K562 (cell line): Measurements from ENCODE around the gene FRMD4A. TPM values are rescaled to one million over a fixed set of nuclear protein-coding genes. Genes with fewer than 3 reads are reported as not detected.

Experiments used
- ATAC-seq: fragments of 200-7000 bp; cut with Tn5 transposase; 3 replicates; pipeline ENCODE4 v1.9.1; 2020; ENCODE audit warnings: moderate library complexity
- BruUV-seq: library from RNA; stranded (reverse); fragments of 400-500 nt; replicated peaks from 2 replicates; lab custom pipeline; 2021; lab: Mats Ljungman, UMichigan
- CTCF ChIA-PET: fragments of 300-600 bp; formaldehyde crosslinking; extraction: SDS; loops from one replicate; lab custom pipeline; 2021; ENCODE audit warnings: low intra/inter-chr PET ratio; lab: Yijun Ruan, JAX
- POLR2A ChIA-PET: fragments of 300-600, 350-650 bp; sonication (Branson Sonifier 250); formaldehyde crosslinking; extraction: SDS; loops from one replicate; lab custom pipeline; 2021; ENCODE audit warnings: antibody characterized with exemption, inconsistent platforms; lab: Yijun Ruan, JAX
- DNase-seq, 4 experiments: peaks; one replicate each; pipeline versions ENCODE4 v3.0.0 to v3.0.0-alpha.2; 2011 to 2018; ENCODE audit warnings: low spot score in 3 of 4, mixed read lengths in 3 of 4; ENCODE audit errors: extremely low read depth in 1 of 4
- FAIRE-seq: peaks from 2 replicates; lab custom pipeline; 2011; peaks lifted over from hg19 to GRCh38; lab: Jason Lieb, UNC
- H2AFZ ChIP-seq: 2 replicates; pipeline ENCODE4 v1.6.0; 2011; ENCODE audit warnings: low read depth, low read length, control low read depth, inconsistent platforms
- H3K27ac ChIP-seq: fragments of 200-600 bp; 3 replicates; pipeline ENCODE4 v1.8.0; 2011; ENCODE audit warnings: low read depth, mild to moderate bottlenecking, control low read depth, inconsistent platforms, low read length, moderate library complexity, mixed read lengths; ENCODE audit errors: extremely low read depth
- H3K27me3 ChIP-seq, 2 experiments: fragments of 300-600 bp in 1 of 2; 2 replicates in 1 of 2; 3 replicates in 1 of 2; pipeline versions ENCODE4 v1.6.0 to v1.8.0; 2011; ENCODE audit warnings: inconsistent platforms in 2 of 2, low read length in 2 of 2, mild to moderate bottlenecking in 1 of 2, mixed read lengths in 1 of 2, moderate library complexity in 1 of 2; ENCODE audit not compliant: control insufficient read depth in 2 of 2, insufficient read depth in 2 of 2
- H3K36me3 ChIP-seq: fragments of 300-600 bp; 3 replicates; pipeline ENCODE4 v1.8.0; 2011; ENCODE audit warnings: mild to moderate bottlenecking, low read length, inconsistent platforms; ENCODE audit not compliant: control insufficient read depth, insufficient read depth
- H3K4me1 ChIP-seq, 2 experiments: fragments of 200-600 bp in 1 of 2; replicated peaks in 1 of 2; 2 replicates in 1 of 2; 3 replicates in 1 of 2; pipeline versions ENCODE4 v1.5.1 to v1.8.0; 2011; ENCODE audit warnings: inconsistent platforms in 2 of 2, low read length in 2 of 2, mild to moderate bottlenecking in 1 of 2, mixed read lengths in 1 of 2, moderate library complexity in 1 of 2; ENCODE audit not compliant: control insufficient read depth in 2 of 2, insufficient read depth in 2 of 2
- H3K4me2 ChIP-seq: 2 replicates; pipeline ENCODE4 v1.6.1; 2011; ENCODE audit warnings: low read length, control low read depth, inconsistent platforms, mixed read lengths; ENCODE audit not compliant: insufficient read depth
- H3K4me3 ChIP-seq: fragments of 200-600 bp; sonication (generic), shearing (Covaris generic); 2 replicates; pipeline ENCODE4 v1.5.1; 2016; ENCODE audit warnings: control low read depth, inconsistent platforms
- H3K79me2 ChIP-seq: fragments of 200-600 bp; 3 replicates; pipeline ENCODE4 v1.8.0; 2011; ENCODE audit warnings: low read length, inconsistent platforms; ENCODE audit not compliant: control insufficient read depth, insufficient read depth
- H3K9ac ChIP-seq, 2 experiments: 2 replicates each; pipeline versions ENCODE4 v1.6.0 to v1.6.1; 2011; ENCODE audit warnings: low read depth in 2 of 2, low read length in 2 of 2, control low read depth in 1 of 2, inconsistent platforms in 1 of 2, mild to moderate bottlenecking in 1 of 2, mixed read lengths in 1 of 2; ENCODE audit not compliant: insufficient read depth in 1 of 2
- H3K9me1 ChIP-seq: one replicate; pipeline ENCODE4 v1.6.0; 2011; ENCODE audit warnings: inconsistent platforms, mild to moderate bottlenecking, low read length, moderate library complexity; ENCODE audit not compliant: control insufficient read depth, insufficient read depth
- H3K9me3 ChIP-seq: replicated peaks from 2 replicates; pipeline ENCODE4 v1.5.1; 2011; ENCODE audit warnings: low read depth, low read length, inconsistent platforms; ENCODE audit not compliant: control insufficient read depth, insufficient read depth
- H4K20me1 ChIP-seq: replicated peaks from 2 replicates; pipeline ENCODE4 v1.6.1; 2011; ENCODE audit warnings: low read length, inconsistent platforms, mixed read lengths; ENCODE audit not compliant: control insufficient read depth, insufficient read depth
- FOXA3 ChIP-seq, 2 experiments: fragments of 450-650 bp in 1 of 2; sonication (generic) in 1 of 2; formaldehyde crosslinking; IDR thresholded peaks in 1 of 2; conservative IDR thresholded peaks in 1 of 2; 2 replicates each; pipeline versions ENCODE4 v1.4.0 to v1.8.0; 2020 to 2022; ENCODE audit warnings: mild to moderate bottlenecking in 2 of 2, missing genetic modification reagents in 1 of 2
- HIVEP1 ChIP-seq: fragments of 250-450 bp; sonication (Bioruptor Pico); IDR thresholded peaks from 2 replicates; pipeline ENCODE4 v1.4.0; 2020; ENCODE audit warnings: mild to moderate bottlenecking
- KAT2B ChIP-seq: IDR thresholded peaks from one replicate; pipeline ENCODE4 v1.6.1; 2012; ENCODE audit warnings: low read depth, mild to moderate bottlenecking, control low read depth, inconsistent platforms, low read length, moderate library complexity
- SIN3B ChIP-seq: fragments of 450-650 bp; IDR thresholded peaks from 2 replicates; pipeline ENCODE4 v1.6.1; 2017; ENCODE audit warnings: low read depth, mild to moderate bottlenecking, moderate library complexity
- SP1 ChIP-seq: sonication (generic); formaldehyde crosslinking; IDR thresholded peaks from 2 replicates; pipeline ENCODE4 v1.8.1; 2022; ENCODE audit warnings: mild to moderate bottlenecking, missing genetic modification reagents
- ZFP1 ChIP-seq: fragments of 450-650 bp; formaldehyde crosslinking; IDR thresholded peaks from 2 replicates; pipeline ENCODE4 v1.4.0; 2020; ENCODE audit warnings: mild to moderate bottlenecking, mixed read lengths
- ZNF121 ChIP-seq: sonication (generic); formaldehyde crosslinking; conservative IDR thresholded peaks from 2 replicates; pipeline ENCODE4 v1.8.0; 2022; ENCODE audit warnings: missing genetic modification reagents
- ZNF431 ChIP-seq: sonication (generic); formaldehyde crosslinking; IDR thresholded peaks from 2 replicates; pipeline ENCODE4 v1.8.0; 2022; ENCODE audit warnings: mild to moderate bottlenecking, missing genetic modification reagents
- WGBS: fragments of 100-300 bp; shearing (Covaris generic); methylation state at CpG from one replicate; pipeline ENCODE4 v1.1.6; 2016; ENCODE audit warnings: low coverage, mixed read lengths; ENCODE audit not compliant: insufficient coverage; ENCODE audit errors: missing lambda C conversion rate; 5-methylcytosine and 5-hydroxymethylcytosine counted together
- in situ Hi-C: fragments of 300-500 bp; cut with MboI; formaldehyde crosslinking; loops from 4 replicates; pipeline ENCODE4 v1.15.0; 2018; ENCODE audit warnings: inconsistent platforms, mixed read lengths
- intact Hi-C: fragments of 100-400 bp; cut with micrococcal nuclease; formaldehyde crosslinking; loops from 2 replicates; pipeline ENCODE4 v1.14.2; 2022
- polyA plus RNA-seq, 8 experiments: library from polyadenylated mRNA; depleted of rRNA in 4 of 8; stranded (reverse) in 5 of 8; unstranded in 3 of 8; fragments of >200 nt; fragmentation: Nextera tagmentation in 2 of 8; fragmentation: Illumina TruSeq in 1 of 8; extraction: Ambion mirVana in 2 of 8; extraction: Trizol in 1 of 8; gene quantifications; 2 replicates each; pipeline versions ENCODE4 v1.2.1 to v1.2.3, GENCODE V29; 2011 to 2014; ENCODE audit warnings: inconsistent platforms in 1 of 8, missing spikeins in 1 of 8
- total RNA-seq, 7 experiments: library from RNA; depleted of rRNA in 6 of 7; stranded (reverse); fragments of >200 nt in 6 of 7; fragmentation: Illumina TruSeq in 2 of 7; extraction: Trizol in 2 of 7; gene quantifications; 2 replicates each; pipeline versions ENCODE4 v1.2.1 to v1.2.3, GENCODE V29; 2011 to 2021; ENCODE audit warnings: low replicate concordance in 1 of 7
- TF ChIP-seq, protein P1 (sequence below): fragments of 450-650 bp; formaldehyde crosslinking; IDR thresholded peaks from 2 replicates; pipeline ENCODE4 v1.4.0; 2020; ENCODE audit warnings: mild to moderate bottlenecking, moderate library complexity

Gene FRMD4A
- total and polyA plus RNA-seq, 9 of the 15 experiments (the other 6 are each of a cell fraction or from before 2014, with no cell fraction given) = 0.80 to 5.2 (median 3.0) TPM

DNA sequence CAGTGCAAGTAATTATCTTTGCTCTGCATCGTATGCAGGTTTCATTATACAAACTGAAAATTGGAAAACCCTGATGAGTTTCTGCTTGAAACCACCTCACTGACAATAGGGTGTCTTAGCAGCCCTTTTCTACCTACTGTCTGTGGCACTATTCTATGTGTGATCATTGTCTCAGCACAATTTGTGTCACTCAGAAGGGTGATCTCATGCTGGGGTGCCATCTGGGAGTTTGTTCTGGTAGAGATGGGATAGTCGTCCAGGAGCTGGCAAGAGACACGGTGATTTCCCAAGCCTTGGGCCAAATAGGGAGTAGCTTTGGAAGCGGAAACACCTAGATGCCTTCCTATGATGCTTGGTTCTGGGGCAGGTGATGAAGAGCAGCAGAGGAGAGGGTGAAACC is 186.3 kb downstream of the FRMD4A start:
- FAIRE-seq (no peak), ATAC-seq (no peak), DNase-seq (no peak)
- Histone ChIP-seq H4K20me1 (no peaks in the 10 kb centered on the region; the same call in 1 of the 2 replicates), H3K27me3 (peaks cover 8 to 15% of the 10 kb centered on the region in 2 experiments; a peak in 4 of 5 replicates), H3K4me1 (no peaks in the 10 kb centered on the region), H3K9me1 (no peaks in the 10 kb centered on the region), H3K9me3 (no peaks in the 10 kb centered on the region), H3K36me3 (no peaks in the 10 kb centered on the region), H2AFZ (no peak overlapping the region), H3K4me2 (no peak overlapping the region), H3K27ac (no peak overlapping the region), H3K9ac (no peak overlapping the region), H3K79me2 (no peaks in the 10 kb centered on the region), H3K4me3 (no peak overlapping the region)
- TF ChIP-seq HIVEP1 (CRISPR knock-in tag) (no peak), ZNF431 (CRISPR knock-in tag) (no peak), SP1 (CRISPR knock-in tag) (no peak), SIN3B (no peak), FOXA3 (CRISPR knock-in tag; conservative IDR thresholded peaks at IDR 0.05 in 1 of 2, IDR thresholded peaks at IDR 0.05 in 1 of 2) (no peak), ZNF121 (CRISPR knock-in tag) (no peak), ZFP1 (no peak), KAT2B (no peak)
- TF ChIP-seq, protein P1, sequence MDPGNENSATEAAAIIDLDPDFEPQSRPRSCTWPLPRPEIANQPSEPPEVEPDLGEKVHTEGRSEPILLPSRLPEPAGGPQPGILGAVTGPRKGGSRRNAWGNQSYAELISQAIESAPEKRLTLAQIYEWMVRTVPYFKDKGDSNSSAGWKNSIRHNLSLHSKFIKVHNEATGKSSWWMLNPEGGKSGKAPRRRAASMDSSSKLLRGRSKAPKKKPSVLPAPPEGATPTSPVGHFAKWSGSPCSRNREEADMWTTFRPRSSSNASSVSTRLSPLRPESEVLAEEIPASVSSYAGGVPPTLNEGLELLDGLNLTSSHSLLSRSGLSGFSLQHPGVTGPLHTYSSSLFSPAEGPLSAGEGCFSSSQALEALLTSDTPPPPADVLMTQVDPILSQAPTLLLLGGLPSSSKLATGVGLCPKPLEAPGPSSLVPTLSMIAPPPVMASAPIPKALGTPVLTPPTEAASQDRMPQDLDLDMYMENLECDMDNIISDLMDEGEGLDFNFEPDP (CRISPR knock-in tag) = no peak
- POLR2A ChIA-PET = no interaction called here
- no TSS peak for BruUV-seq
- intact Hi-C loops = no loop called here
- WGBS = 0% methylated on average over 4 of the region's 4 CpGs
- in situ Hi-C loops = no loop called here
- CTCF ChIA-PET = no interaction called here
